Neural progenitor cell (in vitro differentiated cells): ENCODE results near the gene CHST15. TPM values are rescaled to one million over a fixed set of nuclear protein-coding genes. Genes with fewer than 3 reads are reported as not detected.

Experiments
- DNase-seq: peaks from one replicate; pipeline ENCODE4 v3.0.0-alpha.2; 2016; ENCODE audit warnings: low spot score
- H2AFZ ChIP-seq: fragments of 200-600 bp; sonication (generic); replicated peaks from 2 replicates; pipeline ENCODE4 v1.6.1; 2016; ENCODE audit warnings: antibody characterized with exemption
- H3F3A ChIP-seq: fragments of 200-600 bp; sonication (generic); 2 replicates; pipeline ENCODE4 v1.6.1; 2016; ENCODE audit warnings: antibody characterized with exemption, low read depth
- H3K27ac ChIP-seq: fragments of 200-600 bp; sonication (generic); 2 replicates; pipeline ENCODE4 v1.5.1; 2016; ENCODE audit warnings: mild to moderate bottlenecking
- H3K27me3 ChIP-seq: fragments of 200-600 bp; sonication (generic); 2 replicates; pipeline ENCODE4 v1.6.1; 2016; ENCODE audit warnings: mild to moderate bottlenecking, moderate library complexity
- H3K36me3 ChIP-seq: fragments of 200-600 bp; sonication (generic); 2 replicates; pipeline ENCODE4 v1.5.1; 2016
- H3K4me1 ChIP-seq: fragments of 200-600 bp; sonication (generic); 2 replicates; pipeline ENCODE4 v1.6.1; 2016; ENCODE audit warnings: mixed run types
- H3K4me2 ChIP-seq: fragments of 200-600 bp; sonication (generic); 2 replicates; pipeline ENCODE4 v1.6.1; 2016
- H3K4me3 ChIP-seq: fragments of 200-600 bp; sonication (generic); 2 replicates; pipeline ENCODE4 v1.5.1; 2016
- H3K79me2 ChIP-seq: fragments of 200-600 bp; sonication (generic); 2 replicates; pipeline ENCODE4 v1.6.1; 2016; ENCODE audit warnings: low read depth
- H3K9ac ChIP-seq: fragments of 200-600 bp; sonication (generic); 2 replicates; pipeline ENCODE4 v1.6.1; 2016
- H3K9me3 ChIP-seq: fragments of 200-600 bp; sonication (generic); 2 replicates; pipeline ENCODE4 v1.5.1; 2016; ENCODE audit warnings: low read depth
- H4K20me1 ChIP-seq: fragments of 200-600 bp; sonication (generic); 2 replicates; pipeline ENCODE4 v1.6.1; 2016; ENCODE audit warnings: low read depth
- H3K27ac Mint-ChIP-seq: 3 replicates; pipeline ENCODE4 v1.8.0; 2021; ENCODE audit warnings: mixed read lengths
- H3K27me3 Mint-ChIP-seq: 2 replicates; pipeline ENCODE4 v1.8.0; 2022; ENCODE audit warnings: low read depth, mild to moderate bottlenecking, inconsistent platforms, moderate library complexity, mixed read lengths; ENCODE audit not compliant: insufficient read depth
- H3K36me3 Mint-ChIP-seq: 3 replicates; pipeline ENCODE4 v1.8.0; 2021; ENCODE audit warnings: mixed read lengths
- H3K4me1 Mint-ChIP-seq: 3 replicates; pipeline ENCODE4 v1.8.0; 2021; ENCODE audit warnings: mixed read lengths
- H3K4me3 Mint-ChIP-seq: 3 replicates; pipeline ENCODE4 v1.8.0; 2021; ENCODE audit warnings: mild to moderate bottlenecking, moderate library complexity, mixed read lengths
- H3K9me3 Mint-ChIP-seq: 3 replicates; pipeline ENCODE4 v1.8.0; 2020; ENCODE audit warnings: mixed read lengths
- EZH2 ChIP-seq: fragments of 200-600 bp; sonication (generic); IDR thresholded peaks from 2 replicates; pipeline ENCODE4 v1.6.1; 2017; ENCODE audit warnings: antibody characterized with exemption, mild to moderate bottlenecking, moderate library complexity
- EZH2phosphoT487 ChIP-seq: fragments of 200-600 bp; sonication (generic); IDR thresholded peaks from 2 replicates; pipeline ENCODE4 v1.6.1; 2017; ENCODE audit warnings: antibody characterized with exemption
- total RNA-seq: library from RNA; depleted of rRNA; stranded (reverse); fragments of >200 nt; gene quantifications from 2 replicates; pipeline ENCODE4 v1.2.3, GENCODE V29; 2015; ENCODE audit warnings: low replicate concordance
- TF ChIP-seq, protein P1 (sequence below): fragments of 200-600 bp; sonication (generic); IDR thresholded peaks from 2 replicates; pipeline ENCODE4 v1.5.1; 2017; ENCODE audit warnings: antibody characterized with exemption, mild to moderate bottlenecking

Gene CHST15
- total RNA-seq, 1 donor from 2014 or later = 0.54 TPM

DNA sequence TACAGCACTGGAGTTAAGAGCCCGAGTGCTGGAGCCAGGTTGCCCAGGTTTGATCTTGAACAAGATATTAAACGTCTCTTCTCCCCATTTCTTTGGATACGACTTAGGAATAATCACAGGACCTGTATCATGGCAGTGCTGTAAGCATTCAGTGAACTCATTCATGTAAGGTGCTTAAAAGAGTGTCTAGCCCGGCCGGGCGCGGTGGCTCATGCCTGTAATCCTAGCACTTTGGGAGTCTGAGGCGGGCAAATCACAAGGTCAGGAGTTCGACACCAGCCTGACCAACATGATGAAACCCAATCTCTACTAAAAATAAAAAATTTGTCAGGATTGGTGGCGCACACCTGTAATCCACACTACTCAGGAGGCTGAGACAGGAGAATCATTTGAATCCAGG lies 40.8 kb downstream of the CHST15 start:
- Histone ChIP-seq H3F3A (peaks cover 9% of the 10 kb centered on the region), H3K27ac (no peak overlapping the region), H3K9ac (no peak overlapping the region), H3K79me2 (no peaks in the 10 kb centered on the region), H3K27me3 (no peaks in the 10 kb centered on the region), H3K36me3 (no peaks in the 10 kb centered on the region), H2AFZ (no peak overlapping the region), H3K4me2 (no peak overlapping the region), H3K4me3 (no peak overlapping the region), H4K20me1 (no peaks in the 10 kb centered on the region), H3K9me3 (no peaks in the 10 kb centered on the region), H3K4me1 (peaks cover 20% of the 10 kb centered on the region)
- peak overlapping the region; percentile 44 for H3K27ac Mint-ChIP-seq
- H3K36me3 Mint-ChIP-seq = peaks cover 7% of the 10 kb centered on the region
- H3K9me3 Mint-ChIP-seq = peaks cover 3% of the 10 kb centered on the region
- H3K4me3 Mint-ChIP-seq = no peak overlapping the region
- H3K4me1 Mint-ChIP-seq = peaks cover 43% of the 10 kb centered on the region
- TF ChIP-seq EZH2phosphoT487 (no peak), EZH2 (no peak)
- TF ChIP-seq, protein P1, sequence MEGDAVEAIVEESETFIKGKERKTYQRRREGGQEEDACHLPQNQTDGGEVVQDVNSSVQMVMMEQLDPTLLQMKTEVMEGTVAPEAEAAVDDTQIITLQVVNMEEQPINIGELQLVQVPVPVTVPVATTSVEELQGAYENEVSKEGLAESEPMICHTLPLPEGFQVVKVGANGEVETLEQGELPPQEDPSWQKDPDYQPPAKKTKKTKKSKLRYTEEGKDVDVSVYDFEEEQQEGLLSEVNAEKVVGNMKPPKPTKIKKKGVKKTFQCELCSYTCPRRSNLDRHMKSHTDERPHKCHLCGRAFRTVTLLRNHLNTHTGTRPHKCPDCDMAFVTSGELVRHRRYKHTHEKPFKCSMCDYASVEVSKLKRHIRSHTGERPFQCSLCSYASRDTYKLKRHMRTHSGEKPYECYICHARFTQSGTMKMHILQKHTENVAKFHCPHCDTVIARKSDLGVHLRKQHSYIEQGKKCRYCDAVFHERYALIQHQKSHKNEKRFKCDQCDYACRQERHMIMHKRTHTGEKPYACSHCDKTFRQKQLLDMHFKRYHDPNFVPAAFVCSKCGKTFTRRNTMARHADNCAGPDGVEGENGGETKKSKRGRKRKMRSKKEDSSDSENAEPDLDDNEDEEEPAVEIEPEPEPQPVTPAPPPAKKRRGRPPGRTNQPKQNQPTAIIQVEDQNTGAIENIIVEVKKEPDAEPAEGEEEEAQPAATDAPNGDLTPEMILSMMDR = no peak
- peaks cover 7% of the 10 kb centered on the region for H3K27me3 Mint-ChIP-seq
- no peak for DNase-seq

DNA sequence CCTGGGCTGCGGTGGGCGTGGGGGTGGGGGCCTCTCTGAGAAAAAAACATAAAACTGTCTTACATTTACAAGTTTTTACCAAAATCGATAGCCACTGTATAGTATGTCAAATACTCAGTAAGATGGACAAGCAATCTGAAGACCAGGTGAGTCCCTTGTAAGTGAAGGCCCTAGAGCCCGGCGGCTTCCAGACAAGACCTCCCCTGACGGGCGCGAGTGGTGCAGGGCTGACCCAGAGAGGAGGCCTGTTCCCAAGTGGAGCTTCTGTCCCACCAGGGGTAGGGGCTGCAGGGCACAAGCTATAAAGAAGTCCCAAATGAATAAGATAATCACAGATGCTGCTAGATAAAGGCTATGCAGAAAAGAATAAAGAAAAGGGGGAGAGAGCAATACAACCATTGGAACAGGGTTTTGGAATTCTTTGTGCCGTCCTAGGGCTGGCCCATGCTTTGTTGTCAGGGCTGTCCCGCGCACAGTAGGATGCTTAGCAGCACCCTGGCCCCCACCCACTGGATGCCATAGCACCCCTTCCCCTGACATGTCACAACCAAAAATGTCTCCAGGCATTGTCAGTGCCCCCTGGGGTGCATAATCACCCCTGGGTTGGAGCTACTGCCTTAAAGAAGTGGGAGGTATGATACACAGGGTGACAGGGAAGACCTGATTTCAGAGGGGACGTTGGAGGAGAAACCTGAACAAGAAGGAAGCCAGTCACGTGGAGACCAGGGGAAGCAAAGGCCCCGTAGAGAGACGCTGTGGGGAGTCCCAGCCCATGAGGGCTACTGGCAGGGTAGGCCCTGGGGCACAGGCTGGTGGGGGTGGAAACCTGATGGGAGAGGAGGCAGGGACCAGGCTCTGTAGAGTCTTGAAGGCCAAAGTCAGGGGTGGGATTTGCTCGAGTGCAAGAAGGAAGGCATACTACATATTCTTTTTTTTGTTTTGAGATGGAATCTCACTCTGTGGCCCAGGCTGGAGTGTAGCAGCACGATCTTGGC lies 43.1 kb downstream of the CHST15 start:
- Mint-ChIP-seq H3K9me3 (peaks cover 4% of the 10 kb centered on the region), H3K4me1 (peaks cover 47% of the 10 kb centered on the region), H3K27me3 (peaks cover 5% of the 10 kb centered on the region), H3K27ac (no peak overlapping the region), H3K4me3 (no peak overlapping the region), H3K36me3 (peaks cover 13% of the 10 kb centered on the region)
- Histone ChIP-seq H3K36me3 (no peaks in the 10 kb centered on the region), H2AFZ (no peak overlapping the region), H3K4me1 (peaks cover 12% of the 10 kb centered on the region), H3K4me3 (no peak overlapping the region), H3K79me2 (no peaks in the 10 kb centered on the region), H4K20me1 (no peaks in the 10 kb centered on the region), H3K4me2 (no peak overlapping the region), H3K27ac (no peak overlapping the region), H3F3A (peaks cover 9% of the 10 kb centered on the region), H3K9ac (no peak overlapping the region), H3K9me3 (no peaks in the 10 kb centered on the region), H3K27me3 (no peaks in the 10 kb centered on the region)
- no peak for DNase-seq
- TF ChIP-seq EZH2phosphoT487 = no peak

DNA sequence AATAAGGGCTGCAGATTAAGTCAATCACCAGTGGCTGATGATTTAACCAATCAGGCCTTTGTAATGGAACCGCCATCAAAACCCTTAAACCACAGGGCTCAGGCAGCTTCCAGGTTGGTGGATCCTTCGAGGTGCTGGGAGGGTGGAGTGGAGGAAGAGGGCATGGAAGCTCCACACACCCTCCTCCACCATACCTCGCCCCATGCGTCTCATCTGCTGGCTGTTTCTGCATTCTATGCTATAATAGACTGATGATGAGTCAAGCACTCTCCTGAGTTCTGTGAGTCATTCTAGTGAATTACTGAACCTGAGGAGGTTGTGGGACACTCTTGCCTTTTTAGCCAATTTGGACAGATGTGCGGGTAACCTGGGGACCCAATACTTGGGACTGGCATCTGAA lies 43.9 kb downstream of the CHST15 start:
- no peak overlapping the region for H3K9ac ChIP-seq
- no peaks in the 10 kb centered on the region for H3K36me3 ChIP-seq
- peaks cover 9% of the 10 kb centered on the region for H3F3A ChIP-seq
- no peaks in the 10 kb centered on the region for H3K27me3 ChIP-seq
- peaks cover 53% of the 10 kb centered on the region for H3K4me1 Mint-ChIP-seq
- no peak overlapping the region for H3K27ac ChIP-seq
- H3K4me2 ChIP-seq = no peak overlapping the region
- no peak overlapping the region for H3K4me3 Mint-ChIP-seq
- no peak overlapping the region for H2AFZ ChIP-seq
- peaks cover 5% of the 10 kb centered on the region for H3K27me3 Mint-ChIP-seq
- no peak for TF ChIP-seq EZH2
- TF ChIP-seq EZH2phosphoT487 = no peak
- TF ChIP-seq, protein P1 = no peak
- H3K36me3 Mint-ChIP-seq = peaks cover 20% of the 10 kb centered on the region
- no peak overlapping the region for H3K4me3 ChIP-seq
- peaks cover 4% of the 10 kb centered on the region for H3K9me3 Mint-ChIP-seq
- H4K20me1 ChIP-seq = no peaks in the 10 kb centered on the region
- no peaks in the 10 kb centered on the region for H3K79me2 ChIP-seq
- peaks cover 12% of the 10 kb centered on the region for H3K4me1 ChIP-seq
- DNase-seq = no peak
- no peaks in the 10 kb centered on the region for H3K9me3 ChIP-seq
- no peak overlapping the region for H3K27ac Mint-ChIP-seq
